Right kidney (tissue), 1 donor: ENCODE measurements around the gene RPL19.
A peak's percentile ranks its signal among the peaks of the same experiment; 100 is the strongest.

Experiments used
- DNase-seq: peaks from one replicate; pipeline ENCODE4 v3.0.0-alpha.2; 2016

The RPL19 gene

GRCh38 chr17:39222866-39223834, 23.1 kb downstream of the RPL19 start:
- DNase-seq = peak; percentile 36

DNA sequence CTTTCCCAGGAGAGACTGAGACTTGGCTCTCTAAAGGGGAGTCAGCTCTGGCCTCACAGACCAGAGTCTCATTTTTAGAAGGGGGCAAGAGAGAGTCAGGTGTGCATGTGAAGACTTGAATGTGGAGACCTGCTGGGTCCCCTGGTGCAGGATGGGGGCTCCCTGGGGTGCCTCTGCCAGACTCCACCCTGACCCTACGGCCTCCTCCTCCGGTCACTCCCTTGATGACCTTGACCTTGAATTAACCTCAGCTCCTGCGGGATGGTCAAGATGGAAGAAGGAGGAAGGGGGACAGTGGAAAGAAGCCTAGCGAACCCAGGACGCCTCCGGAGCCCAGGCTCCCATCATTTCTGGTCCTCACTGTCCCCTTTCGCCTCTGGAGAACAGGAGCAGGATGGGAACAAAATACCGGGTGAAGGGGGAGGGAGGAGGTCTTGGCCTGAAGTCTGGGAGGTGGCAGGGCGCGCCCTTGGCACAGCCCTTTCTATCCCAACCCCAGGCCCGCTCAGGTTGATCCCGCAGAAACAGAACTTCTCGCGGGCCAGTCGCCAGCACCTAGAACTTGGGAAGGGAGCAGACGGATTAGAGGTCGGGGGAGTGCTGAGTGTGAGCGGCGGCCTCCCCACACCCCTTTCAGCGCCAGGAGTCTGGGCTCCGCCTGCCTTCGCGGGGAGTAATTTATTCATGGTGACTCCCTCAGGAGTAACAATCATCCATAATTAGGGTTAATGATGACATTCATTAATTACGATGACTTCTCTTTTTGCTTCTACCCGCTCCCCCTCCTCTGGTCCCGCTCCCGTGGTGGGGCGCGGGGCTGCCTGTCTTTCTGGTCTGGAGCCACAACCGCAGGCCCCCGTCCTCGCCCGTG, 24.1 kb downstream of the RPL19 start:
- no peak for DNase-seq

DNA sequence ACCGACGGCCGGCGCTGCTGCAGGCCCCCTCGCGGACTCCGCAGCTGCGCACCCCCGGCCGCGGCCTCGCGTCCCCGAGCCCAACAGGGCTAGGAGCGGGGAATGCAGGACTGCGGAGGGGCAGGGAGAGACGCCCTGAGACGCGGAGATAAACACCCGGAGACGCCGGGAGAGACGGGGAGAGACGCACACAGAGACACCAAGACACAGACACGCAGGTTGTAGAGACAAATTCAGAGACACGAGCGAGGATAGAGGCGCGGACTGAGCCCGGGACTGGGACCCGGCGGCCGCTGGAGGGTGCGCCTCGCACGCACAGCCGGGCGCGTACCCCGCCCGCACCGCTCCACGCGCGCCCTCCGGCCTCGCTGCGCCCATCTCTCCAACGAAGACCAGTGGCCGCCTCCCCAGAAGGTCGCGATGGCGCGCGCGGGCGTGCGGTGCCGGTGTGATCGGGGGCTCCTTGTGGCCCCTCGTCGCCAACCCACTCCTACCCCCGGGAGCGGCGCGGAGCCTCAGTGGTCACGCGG, 24.8 kb downstream of the RPL19 start:
- DNase-seq = peak; percentile 74

DNA sequence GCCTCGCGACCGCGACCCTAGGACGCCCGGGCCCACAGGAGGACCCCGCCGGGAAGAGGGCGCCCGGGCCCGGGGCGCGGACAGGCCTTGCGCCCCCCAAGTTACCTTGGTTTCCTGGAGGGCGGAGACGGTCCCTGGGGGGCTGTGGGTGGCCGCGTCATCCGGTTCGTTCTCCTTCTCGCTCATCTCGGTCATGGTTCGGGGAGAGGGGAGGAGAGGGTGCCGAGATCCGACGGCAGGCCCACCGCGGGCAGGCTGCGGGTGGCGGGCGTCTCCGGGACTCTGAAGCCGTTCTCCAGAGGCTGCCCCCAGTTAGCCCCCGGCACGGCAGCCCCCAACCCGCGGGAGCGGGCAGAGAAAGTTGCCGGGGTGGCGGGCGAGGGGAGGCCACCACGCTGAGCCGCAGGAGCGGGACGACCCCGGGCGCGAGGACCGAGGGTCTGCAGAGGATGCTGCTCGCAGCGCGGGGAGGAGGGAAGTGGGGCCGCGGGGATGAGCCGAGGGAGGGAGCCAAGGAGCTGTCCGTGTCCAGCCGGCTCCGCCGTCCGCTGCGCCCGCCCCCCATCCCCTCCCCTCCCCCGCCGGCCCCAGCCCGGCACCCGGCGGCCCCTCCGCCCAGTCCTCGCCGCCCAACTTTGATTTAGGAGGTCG, 25.4 kb downstream of the RPL19 start, which contains the start of gene STAC2:
STAC2 (minus strand) TSS at position 638 of the 651 bp plus-strand sequence; CDS start at position 195, 443 bp downstream.
- DNase-seq = peak; percentile 76

- DNase-seq = no peak
These were observed 26.0 kb downstream of the RPL19 start for GRCh38 chr17:39225959-39226683.

- no peak for DNase-seq
These were observed 27.4 kb downstream of the RPL19 start for GRCh38 chr17:39227364-39227919.

GRCh38 chr17:39229274-39229913, 29.3 kb downstream of the RPL19 start:
- DNase-seq = no peak

GRCh38 chr17:39230361-39230760, 30.3 kb downstream of the RPL19 start:
- no peak for DNase-seq

DNA sequence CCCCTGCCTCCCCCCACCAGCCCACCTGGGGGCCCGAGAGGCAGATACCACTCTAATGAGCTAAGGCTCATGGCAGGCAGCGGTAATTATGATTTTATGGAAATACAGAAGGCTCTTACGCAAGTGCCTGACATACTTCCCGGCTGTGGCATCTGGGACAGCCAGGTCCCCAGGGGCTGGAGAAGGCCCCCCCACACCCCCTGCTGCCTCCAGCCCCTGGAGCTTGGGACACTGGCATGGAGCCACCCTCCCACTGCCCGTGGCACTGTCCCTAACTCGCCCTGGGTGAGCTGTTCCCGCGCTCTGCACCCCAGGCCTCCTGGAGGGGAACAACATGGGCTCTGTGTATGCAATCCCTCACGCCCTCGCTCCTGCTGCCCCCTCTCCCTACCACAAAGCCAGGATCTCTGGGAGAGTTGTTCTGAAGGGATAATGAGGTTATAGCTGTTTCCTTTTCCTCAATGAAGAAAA, 31.0 kb downstream of the RPL19 start:
- no peak for DNase-seq

- no peak for DNase-seq
These were observed 31.8 kb downstream of the RPL19 start for GRCh38 chr17:39231591-39232551.

DNA sequence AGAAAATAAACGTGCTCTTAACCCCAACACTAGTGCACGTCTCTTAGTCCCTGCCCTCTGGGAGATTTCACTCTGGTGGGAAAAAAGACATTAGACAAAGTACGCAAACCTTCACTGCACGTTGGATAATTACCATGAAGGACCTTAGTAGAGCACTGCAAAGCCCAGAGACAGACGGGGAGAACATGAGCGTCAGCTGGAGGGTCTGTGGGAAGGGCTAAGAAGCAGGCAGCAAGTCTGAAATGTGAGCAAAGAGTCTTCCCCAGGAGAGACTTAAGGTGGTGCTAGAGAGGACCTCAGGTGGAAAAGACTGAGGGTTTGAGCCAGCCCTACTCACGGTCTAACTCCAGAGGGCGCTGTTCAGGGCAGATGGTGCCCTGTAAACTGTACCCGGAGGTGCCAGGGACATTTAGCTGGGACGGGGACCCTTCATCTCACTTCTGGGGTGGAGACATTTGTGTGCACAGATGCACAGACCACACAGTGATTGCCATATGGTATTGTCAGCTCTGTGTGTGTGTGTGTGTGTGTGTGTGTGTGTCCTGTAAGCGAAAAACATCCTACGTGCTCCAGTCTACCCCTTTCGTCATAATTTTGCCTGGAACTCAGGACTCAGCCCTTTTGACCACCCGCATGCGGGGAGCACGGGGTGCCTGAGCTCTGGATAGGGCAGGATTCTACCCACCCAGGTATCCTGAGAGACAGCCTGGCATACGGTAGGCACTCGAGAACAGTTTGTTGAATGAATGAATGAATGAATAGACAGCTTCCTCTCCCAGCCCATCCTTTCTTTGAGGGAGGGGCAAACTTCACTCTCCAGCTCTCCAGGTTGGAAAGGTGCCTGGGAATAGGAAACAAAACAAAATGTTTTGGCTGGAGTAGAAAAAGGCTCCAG, 35.7 kb downstream of the RPL19 start:
- no peak for DNase-seq

DNA sequence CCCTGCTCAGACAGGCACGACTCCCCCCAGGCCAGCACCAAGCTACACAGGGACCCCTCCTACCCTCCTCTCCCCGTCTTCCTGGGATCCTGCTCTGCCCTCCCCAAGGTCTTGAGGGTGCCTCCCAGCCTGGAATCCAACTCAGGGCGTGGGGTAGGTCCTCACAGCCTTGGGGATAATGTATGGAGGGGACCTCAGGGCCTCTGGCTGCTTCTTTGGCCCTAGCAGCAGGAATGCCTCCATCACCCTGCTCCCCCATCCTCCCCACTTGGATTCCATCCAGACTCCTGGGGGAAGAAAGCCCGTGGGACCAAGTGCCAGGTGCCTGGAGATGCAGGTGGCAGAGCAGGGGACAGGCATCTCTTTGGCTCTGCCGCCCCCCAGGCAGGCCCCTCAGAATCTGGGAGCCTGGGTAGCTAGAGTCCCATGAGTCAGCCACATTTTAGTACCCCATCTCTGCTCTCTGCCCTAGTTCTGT, 36.4 kb downstream of the RPL19 start:
- DNase-seq = no peak

GRCh38 chr17:39236981-39237441, 36.9 kb downstream of the RPL19 start:
- DNase-seq = no peak

DNA sequence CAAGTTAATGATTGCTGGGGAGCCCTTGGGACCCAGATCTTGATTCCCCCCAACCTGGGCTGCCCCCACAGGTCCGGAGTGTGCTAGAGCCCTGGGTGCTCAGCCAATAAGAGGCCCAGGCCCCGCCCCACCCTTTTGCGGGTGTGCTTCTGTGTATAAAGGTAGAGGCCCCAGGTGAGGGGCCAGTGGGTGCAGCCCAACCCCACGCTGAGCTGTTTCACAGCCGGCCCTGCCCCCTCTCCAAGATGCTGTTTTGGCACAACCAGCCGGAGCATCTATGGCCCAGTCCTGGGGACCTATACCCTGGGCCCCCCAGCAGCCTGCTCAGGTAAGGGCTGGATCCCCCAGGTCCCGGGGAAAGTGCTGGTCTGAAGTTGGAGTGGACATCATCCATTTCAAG, 37.5 kb downstream of the RPL19 start:
- DNase-seq = no peak

DNA sequence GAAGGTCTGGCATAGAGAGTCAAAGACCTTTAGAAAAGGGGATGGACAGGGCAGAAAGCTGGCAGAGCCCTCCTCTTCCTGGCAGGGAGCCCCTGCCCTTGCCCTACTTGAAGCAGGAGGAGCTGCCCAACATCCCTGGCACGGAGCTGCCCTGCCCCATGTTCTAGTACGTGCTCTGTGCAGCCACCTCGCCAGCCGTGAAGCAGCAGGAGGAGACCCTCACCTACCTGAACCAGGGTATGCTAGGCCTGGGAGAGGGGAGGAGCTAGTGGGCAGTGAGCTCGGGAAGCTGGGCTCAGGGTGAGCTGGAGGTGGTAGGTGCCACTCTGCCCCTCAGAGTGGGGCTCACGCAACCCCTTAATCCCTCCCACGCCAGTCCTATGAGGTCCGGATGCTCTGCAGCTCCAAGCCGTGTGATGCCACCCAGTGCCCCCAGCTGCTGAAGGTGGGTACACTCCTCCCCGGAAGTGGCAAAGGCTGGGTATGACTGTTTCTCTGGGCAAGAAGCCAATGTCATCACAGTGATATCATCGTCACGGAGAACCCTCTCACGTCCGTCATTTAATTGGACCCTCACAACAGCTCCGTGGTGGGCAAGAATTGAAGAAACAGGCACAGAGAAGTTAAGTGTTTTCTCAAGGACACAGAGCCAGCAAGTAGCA, 38.4 kb downstream of the RPL19 start:
- DNase-seq = no peak

DNA sequence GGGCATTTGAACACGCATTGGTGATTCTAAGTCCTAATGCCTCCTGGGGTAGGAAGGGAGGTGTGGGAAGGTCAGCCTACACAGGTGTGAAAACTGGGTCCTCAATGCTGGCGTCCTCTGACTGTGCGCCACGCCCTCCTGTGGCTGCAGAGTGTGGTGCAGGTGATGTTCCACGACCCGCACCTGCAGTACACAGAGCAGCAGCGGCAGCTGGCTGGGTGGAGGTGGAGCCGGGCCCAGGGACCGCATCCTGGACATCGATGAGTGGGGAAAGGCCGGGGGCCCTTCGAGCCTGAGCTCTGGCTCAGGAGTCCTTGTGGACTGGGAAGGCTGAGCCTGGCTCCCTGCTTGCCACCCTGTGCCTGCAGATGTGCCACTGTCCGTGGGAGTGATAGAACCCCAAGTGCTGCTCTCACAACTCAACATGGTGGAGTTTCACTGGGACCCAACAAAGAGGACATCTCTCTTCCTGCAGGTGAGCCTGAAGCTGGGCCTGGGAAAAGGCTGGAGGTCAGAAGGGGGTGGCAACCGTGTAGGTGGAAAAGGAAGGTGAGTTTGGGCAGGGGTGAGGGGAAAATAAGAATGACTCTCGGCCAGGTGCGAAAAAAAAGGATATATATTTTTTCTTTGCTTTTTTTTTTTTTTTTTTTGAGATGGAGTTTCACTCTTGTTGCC, 39.7 kb downstream of the RPL19 start:
- DNase-seq = peak; percentile 57

- no peak for DNase-seq
These were observed 40.5 kb downstream of the RPL19 start for GRCh38 chr17:39240631-39241030.
